GM18909 (cell line): ENCODE measurements around the gene CLTB.

Source experiments
- ATAC-seq: cut with Tn5 transposase; IDR thresholded peaks from one replicate; pipeline ENCODE4 v1.9.1; 2021; ENCODE audit warnings: mild to moderate bottlenecking; ENCODE audit not compliant: unreplicated experiment, poor library complexity

The CLTB gene

GRCh38 chr5:176384366-176384930 is 31.9 kb downstream of the CLTB start:
- no peak for ATAC-seq

GRCh38 chr5:176383961-176384360 is 32.4 kb downstream of the CLTB start:
- ATAC-seq = no peak

DNA sequence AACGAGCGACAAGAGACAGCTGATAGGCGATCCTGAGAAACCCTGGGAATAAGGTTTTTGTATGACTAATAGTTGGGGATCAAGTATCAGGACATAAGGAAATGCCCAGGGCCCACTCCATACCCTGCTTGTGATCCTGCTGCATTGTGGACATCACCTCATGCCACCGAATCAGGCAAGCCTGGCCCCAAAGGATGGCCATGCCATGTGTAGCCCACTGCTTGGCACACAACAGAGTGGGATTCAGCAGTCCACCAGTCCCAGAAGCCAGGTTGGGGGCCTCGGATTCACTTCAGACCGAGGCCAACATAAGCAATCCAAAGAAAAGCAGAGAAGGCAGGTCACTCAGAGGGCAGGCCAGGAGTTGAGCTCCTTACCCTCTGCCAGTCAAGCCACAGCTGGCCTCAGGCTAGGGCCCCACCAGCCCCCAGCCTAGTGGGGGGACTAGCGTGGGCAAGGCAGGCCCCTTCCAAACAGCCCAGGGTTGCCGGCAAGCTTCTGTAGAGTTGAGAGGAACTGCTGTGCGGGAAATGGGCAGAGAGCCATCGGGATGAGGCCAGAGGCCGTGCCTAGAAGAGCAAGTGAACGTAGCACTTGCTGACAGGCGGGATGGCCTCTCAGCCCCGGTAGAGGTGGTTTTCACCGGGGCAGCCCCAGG is 33.0 kb downstream of the CLTB start:
- ATAC-seq = no peak

- ATAC-seq = no peak
Observed at GRCh38 chr5:176382721-176383120, 33.6 kb downstream of the CLTB start.

DNA sequence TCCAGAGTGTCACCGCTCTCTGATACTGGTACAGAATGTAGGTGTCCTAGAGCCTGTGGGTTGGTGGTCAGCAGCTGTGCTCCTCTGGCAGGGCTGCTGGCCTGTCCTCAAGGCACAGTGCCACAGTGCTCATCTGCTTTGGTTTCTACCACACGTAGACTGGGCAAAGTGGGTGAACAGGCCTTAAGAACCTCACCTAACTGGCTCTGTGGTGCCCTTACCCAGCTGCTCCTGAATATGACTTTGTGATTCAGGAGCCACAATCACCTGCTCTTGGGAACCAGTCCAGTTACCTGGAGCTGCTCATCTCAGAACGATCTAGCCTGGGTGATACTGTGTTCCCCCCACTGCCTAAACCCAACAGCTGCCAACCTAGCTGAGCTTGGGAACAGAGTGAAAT is 34.4 kb downstream of the CLTB start:
- no peak for ATAC-seq

DNA sequence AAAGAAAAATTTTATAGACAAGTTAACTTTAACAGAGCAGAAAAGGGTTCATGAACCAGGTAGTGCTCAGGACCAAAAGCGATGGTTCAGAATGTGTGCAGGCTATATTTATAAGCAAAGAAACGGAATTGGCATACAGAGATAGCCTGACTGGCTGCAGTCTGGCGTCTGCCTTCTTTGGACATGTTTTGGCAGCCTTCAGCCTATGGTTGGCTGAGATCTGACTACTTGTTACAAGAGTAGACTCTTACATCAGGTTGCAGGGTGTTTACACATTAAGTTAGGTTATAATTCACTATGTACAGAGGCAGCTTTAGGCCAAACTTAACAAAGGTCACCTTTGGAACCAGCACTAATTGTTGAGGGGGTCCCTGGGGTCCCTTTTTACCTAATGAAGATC is 34.9 kb downstream of the CLTB start:
- no peak for ATAC-seq

DNA sequence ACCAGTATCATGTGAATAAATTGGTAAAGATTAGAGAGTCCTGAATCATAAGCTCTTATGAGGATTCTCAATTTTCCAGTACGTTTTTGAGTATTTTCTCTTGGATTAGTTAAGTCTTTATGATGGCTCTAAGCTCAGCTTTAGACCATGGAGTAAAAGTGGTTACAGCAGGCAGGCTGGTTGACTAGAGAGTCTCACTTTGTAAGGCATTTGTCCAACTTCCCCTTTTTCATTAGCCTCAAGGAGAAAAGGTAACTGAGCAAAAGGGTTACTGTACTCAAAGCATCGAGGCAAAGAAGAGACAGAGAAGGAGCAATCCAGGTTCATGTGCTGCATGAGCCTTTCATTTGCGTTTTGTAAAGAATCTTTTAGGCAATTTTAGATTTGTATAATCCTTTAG is 36.5 kb downstream of the CLTB start:
- no peak for ATAC-seq

DNA sequence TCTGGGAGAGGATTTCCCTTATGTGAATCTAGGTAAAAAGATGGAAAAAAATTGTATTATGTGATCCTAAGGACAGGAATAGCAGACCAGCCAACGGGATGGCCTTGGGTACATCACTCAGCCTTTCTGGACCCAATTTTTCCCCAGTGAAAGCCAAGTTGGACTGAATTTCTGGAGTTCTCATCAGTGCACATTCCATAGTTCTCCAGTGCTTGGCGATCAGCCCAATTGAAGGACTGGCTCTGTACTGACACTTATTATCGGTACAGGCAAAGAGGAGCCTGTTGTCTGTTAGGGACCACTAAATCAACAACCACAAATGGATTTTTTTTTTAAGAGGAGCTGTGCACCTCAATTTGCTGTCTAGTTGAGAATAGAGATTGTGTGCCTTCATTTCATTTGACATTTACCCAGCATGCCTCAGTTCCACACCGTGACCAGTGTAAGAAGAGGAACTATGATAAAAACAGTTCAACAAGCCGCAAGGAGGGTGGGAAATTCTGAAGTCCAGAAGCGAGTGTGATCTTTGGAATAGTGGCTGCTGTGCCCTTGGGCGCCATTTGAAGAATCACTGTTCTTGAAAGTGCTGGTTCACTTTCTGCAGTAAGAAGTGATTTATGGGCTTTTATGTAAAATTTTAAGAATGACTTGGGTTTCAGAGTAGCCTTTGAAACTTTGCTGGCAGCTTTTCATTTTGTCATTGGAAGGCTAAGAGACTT is 43.1 kb downstream of the CLTB start:
- ATAC-seq = no peak

DNA sequence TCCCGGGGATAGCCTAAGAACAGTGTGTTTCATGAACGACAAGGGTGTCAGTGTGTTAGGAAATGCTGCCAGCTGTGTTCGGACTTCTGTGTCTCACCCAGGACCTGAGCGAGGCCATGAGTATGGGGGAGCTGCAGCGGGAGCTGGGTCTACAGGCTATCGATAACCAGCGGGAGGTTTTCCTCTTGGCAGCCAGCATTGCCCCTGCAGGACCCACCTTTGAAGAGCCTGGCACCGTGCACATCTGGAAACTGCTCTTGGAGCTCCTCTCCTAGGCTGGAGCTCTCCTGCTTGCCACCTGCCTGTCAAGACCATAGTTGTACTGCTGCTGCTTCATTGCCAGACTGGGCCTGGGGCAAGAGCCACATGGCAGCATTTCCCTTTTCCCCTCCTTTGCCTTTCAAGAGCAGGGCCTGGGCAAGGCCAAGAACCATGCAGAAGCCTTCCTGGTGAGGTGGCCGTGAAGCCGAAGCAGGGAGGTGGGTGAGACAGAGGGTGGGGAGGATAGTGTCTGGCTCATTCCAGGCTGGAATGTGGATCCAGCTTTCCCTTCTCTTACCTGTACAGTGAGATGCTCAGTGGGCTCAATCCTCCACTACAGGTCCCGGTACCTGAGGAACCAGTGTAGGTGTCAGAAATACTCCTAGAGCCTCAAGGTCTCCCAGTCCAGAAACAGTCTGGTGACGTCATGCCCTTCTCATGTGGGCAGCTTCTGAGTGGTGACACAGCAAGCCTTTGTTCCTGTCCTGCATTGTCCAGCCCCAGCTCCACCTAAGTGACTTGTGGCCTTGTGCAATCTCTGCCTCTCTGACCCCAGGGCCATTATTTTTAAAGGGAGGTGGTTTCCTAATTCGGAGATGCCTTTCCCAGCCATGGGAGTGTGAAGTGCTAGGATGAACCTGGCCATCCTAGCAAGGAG is 44.5 kb downstream of the CLTB start:
- ATAC-seq = no peak

DNA sequence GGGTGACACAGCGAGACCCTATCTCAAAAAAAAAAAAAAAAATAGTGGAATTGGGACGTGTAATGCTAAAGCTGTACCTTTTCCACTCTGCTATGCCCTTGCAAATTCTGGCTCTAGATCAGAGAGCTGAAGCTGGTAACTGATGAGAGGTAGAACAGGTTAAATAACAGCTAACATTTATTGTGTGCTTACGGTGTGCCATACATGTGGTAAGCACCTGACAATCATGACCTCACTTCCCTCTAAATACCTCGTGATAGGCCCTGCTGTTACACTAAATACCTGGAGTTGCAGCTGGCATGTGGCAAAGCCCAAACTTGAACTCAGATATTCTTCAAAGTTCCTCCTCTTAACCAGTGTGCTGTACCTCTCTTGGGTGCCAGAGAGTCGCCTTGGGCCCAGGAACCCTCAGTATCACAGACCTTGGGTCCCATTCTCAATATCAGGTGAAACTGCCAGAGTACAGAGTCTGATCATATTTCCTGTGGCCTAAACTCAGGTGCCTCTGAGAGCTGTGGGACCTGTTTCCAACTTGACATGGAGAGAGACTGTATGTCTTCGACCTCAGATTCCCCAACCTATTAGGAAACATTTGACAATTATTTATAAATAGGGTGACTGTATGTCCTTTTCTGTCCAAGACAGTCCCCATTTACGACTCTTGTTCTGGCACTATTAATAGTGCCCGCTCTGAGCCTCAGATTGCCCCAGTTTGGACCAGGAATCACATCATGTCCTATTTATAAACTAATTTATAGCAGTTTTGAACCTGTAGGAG is 46.2 kb downstream of the CLTB start:
- ATAC-seq = no peak

- ATAC-seq = no peak
Observed at GRCh38 chr5:176368726-176369125, 47.6 kb downstream of the CLTB start.

GRCh38 chr5:176366232-176366894 is 50.0 kb downstream of the CLTB start:
- no peak for ATAC-seq

DNA sequence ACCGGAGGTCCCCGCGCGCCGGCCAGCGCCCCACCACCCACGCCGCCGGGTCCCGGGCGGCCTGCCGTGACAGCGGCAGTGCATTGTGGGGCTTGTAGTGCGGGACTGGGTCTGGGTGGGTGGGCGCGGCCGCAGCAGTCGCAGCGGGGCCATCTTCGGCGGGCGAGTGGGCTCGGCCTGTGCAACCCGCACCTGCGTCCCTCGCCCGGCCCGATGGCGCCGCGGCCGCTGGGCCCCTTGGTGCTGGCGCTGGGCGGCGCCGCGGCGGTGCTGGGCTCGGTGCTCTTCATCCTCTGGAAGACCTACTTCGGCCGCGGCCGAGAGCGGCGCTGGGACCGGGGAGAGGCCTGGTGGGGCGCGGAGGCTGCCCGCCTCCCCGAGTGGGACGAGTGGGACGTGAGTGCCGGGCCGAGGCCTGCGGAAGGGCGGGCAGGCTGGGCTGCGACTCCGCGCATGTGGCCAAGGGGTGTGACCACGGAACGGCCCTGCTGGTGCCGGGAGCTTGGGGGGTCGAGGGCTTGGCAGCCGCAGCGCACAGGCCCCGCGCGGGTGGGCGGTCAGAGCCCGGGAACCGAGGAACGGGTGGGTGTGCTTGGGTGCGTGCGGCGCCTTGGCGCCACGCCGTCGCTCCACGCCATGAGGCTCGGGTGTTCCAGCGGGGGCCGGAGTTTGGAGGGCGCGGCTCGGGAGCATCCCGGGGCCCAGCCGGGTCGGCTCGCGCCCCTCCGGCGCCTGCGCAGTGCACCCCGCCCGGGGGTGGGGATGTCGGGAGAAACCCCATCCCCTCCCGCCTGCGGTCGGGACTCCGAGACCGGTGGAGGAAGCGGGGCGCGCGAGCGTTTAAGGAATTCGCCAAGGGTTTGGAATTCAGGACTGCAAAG is 50.7 kb downstream of the CLTB start, which contains the start of gene ARL10:
TSS of gene ARL10 (plus strand) at position 137 of the 881 bp plus-strand sequence. CDS start at position 214, 77 bp downstream.
- ATAC-seq = no peak

DNA sequence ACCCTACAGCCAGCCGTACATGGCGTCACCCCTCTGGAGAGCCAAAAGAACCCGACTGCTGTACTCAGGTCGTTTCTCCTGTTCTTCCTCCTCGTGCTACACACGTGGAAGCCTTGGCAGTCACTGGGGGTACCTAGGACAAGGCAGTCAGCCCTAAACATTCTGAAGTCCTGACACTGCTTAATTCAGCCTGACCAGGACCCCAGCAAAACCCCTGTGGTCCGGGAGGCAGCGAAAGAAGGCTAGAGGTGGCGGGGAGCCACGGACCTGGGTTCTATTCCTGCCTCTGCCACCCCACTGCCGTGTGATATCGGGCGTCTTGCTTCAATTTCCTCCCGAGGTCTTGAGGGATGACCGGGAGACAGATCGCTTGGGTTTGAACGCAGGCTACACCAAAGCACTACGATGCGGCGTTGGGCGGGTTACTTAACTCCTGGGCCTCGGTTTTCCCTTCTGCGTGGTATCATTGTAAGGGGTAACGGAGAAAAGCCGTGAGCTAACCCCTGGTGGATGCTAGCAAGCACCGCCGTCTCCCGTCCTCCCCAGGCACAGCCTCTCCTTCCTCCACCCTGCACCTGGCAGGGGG is 51.5 kb downstream of the CLTB start:
- no peak for ATAC-seq

- peak; percentile 11 for ATAC-seq
Observed at GRCh38 chr5:176362233-176362490, 54.2 kb downstream of the CLTB start.

GRCh38 chr5:176361437-176362232 is 54.7 kb downstream of the CLTB start, which contains the start of gene KIAA1191:
Gene KIAA1191 (minus strand): TSS chr5:176361764. CDS start chr5:176359508, 2,256 bp downstream.
- peak; percentile 93 for ATAC-seq

DNA sequence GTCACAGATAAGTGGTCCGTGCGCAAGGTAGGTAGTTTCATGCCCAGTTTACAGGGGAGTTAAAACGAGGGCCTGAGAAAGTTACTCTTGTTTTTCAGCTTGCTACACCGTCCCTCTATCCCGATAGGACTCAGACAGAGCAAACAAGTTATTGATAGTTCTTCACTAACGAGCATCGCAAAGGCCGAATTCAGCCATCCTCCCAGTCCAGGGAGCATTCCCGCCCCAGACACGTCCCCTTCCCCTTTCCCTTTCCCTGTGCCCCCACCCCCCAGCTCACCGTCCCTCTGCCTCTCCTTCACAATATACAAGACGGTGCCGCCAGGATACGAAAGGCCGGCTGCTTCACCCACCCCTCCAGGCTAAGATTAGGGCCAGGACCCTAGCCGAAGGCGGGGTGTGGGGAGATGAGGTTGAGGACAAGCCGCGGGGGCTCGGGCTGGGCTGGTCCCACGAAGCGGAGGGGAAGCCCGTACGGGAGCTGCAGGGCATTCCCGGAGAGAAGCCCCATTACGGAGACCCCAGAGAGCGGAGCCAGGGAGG is 55.4 kb downstream of the CLTB start:
- no peak for ATAC-seq
